SU-DHL-6 (cell line): ENCODE measurements around the gene PACC1.

Source experiments
- CTCF ChIP-seq: fragments of 200-600 bp; sonication (generic); IDR thresholded peaks from one replicate; pipeline ENCODE4 v1.5.1; 2017; ENCODE audit warnings: antibody characterized with exemption, mild to moderate bottlenecking, low read length, moderate library complexity; ENCODE audit not compliant: insufficient read depth, poor library complexity, severe bottlenecking
- EZH2phosphoT487 ChIP-seq: fragments of 200-600 bp; sonication (generic), shearing (Covaris generic); conservative IDR thresholded peaks from 2 replicates; pipeline ENCODE4 v1.6.1; 2018; ENCODE audit warnings: mild to moderate bottlenecking, antibody characterized with exemption, low read length, moderate library complexity, mixed read lengths

GRCh38 chr1:212401042-212401441 lies 13.6 kb downstream of the PACC1 start:
- TF ChIP-seq CTCF (no peak), EZH2phosphoT487 (no peak)
